HEK293 (cell line): Measurements from ENCODE around the gene BACH2.

Source experiments
- KLF16 ChIP-seq: fragments of 450-650 bp; formaldehyde crosslinking; IDR thresholded peaks from 2 replicates; pipeline ENCODE4 v1.5.1; 2017; ENCODE audit warnings: missing biosample characterization, missing genetic modification characterization
- MYNN ChIP-seq: fragments of 450-650 bp; formaldehyde crosslinking; IDR thresholded peaks from 2 replicates; pipeline ENCODE4 v1.5.1; 2016; ENCODE audit warnings: missing biosample characterization, missing genetic modification characterization, borderline replicate concordance
- ZNF391 ChIP-seq: fragments of 450-650 bp; formaldehyde crosslinking; IDR thresholded peaks from 2 replicates; pipeline ENCODE4 v1.5.1; 2016; ENCODE audit warnings: low read depth, missing biosample characterization, missing genetic modification characterization, borderline replicate concordance
- ZNF48 ChIP-seq: fragments of 450-650 bp; formaldehyde crosslinking; IDR thresholded peaks from 2 replicates; pipeline ENCODE4 v1.5.1; 2016; ENCODE audit warnings: missing biosample characterization, missing genetic modification characterization
- TF ChIP-seq, protein P1 (sequence below): fragments of 450-650 bp; formaldehyde crosslinking; IDR thresholded peaks from 2 replicates; pipeline ENCODE4 v1.5.1; 2016; ENCODE audit warnings: missing biosample characterization, missing genetic modification characterization

DNA sequence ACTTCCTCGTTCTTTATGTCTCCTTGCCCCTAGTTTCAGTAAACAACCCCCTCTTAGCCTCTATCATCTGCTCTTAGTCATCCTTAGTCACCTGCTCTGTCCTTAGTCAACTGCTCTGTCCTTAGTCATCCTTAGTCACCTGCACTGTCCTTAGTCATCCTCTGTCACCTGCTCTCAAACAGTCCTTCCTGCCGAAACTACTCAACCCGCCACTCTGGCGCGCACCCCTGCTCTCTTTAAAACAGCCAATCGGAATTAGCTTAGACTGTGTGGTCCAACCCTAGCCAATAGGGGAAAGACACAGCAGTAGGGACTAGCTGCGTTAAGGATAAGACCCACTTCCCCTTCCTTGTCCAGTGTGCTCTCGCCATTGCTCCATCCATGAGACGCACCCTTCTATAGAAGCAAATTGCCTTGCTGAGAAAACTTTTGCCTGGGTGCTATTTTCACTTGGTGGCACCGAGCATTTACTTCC is 73.9 kb downstream of the BACH2 start:
- TF ChIP-seq MYNN (tag by site-specific recombination) (no peak), ZNF48 (tag by site-specific recombination) (no peak), ZNF391 (tag by site-specific recombination) (no peak), KLF16 (tag by site-specific recombination) (no peak)
- TF ChIP-seq, protein P1, sequence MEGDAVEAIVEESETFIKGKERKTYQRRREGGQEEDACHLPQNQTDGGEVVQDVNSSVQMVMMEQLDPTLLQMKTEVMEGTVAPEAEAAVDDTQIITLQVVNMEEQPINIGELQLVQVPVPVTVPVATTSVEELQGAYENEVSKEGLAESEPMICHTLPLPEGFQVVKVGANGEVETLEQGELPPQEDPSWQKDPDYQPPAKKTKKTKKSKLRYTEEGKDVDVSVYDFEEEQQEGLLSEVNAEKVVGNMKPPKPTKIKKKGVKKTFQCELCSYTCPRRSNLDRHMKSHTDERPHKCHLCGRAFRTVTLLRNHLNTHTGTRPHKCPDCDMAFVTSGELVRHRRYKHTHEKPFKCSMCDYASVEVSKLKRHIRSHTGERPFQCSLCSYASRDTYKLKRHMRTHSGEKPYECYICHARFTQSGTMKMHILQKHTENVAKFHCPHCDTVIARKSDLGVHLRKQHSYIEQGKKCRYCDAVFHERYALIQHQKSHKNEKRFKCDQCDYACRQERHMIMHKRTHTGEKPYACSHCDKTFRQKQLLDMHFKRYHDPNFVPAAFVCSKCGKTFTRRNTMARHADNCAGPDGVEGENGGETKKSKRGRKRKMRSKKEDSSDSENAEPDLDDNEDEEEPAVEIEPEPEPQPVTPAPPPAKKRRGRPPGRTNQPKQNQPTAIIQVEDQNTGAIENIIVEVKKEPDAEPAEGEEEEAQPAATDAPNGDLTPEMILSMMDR (tag by site-specific recombination) = no peak
